RPMI7951 (cell line): ENCODE measurements around the gene FHOD1. TPM values are rescaled to one million over a fixed set of nuclear protein-coding genes. Genes with fewer than 3 reads are reported as not detected.
A peak's percentile ranks its signal among the peaks of the same experiment; 100 is the strongest.

Experiments
- DNase-seq: peaks from one replicate; pipeline ENCODE4 v3.0.0-alpha.2; 2012; ENCODE audit warnings: low read depth
- total RNA-seq: library from RNA; depleted of rRNA; stranded (reverse); fragments of >200 nt; shearing (Covaris generic); gene quantifications from 2 replicates; pipeline ENCODE4 v1.2.3, GENCODE V29; 2014

FHOD1 gene
- total RNA-seq, 1 experiment from 2014 or later, result 33.6 TPM

DNA sequence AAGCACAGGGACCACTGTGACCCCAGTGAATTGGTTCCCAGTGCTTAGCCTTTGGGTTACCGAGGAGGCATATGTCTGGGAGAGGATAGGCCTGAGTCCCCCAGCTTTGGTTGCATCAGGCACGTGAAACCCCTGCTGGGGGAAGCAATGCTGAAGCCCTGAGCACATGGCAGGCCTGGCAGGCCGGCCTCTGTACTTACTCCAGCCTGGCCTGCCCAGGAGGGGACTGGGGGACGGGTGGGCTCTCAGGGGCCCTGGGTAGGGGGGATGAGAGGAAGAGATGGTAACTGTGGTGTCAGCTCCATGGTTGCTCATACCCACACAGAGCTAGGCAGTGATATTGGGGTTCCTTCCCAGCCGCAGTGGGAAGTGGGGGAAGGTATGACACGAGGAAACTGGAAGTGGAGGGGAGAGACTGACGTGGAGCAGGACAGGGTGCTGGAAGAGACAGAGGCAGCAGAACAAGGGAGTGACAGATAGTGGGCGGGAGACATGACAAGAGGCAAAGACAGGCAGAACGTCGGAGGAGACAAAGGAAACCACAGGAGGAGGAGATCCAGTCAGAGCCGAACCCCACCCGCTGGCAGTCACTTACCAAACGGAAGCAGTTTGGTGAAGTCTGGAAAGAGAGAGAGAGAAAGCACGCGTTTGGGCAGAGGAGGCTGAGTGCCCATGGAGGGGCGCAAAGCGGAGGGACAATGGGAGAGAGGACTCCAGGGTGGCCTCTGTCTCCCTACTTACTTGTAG is 11.3 kb downstream of the FHOD1 start:
- no peak for DNase-seq

DNA sequence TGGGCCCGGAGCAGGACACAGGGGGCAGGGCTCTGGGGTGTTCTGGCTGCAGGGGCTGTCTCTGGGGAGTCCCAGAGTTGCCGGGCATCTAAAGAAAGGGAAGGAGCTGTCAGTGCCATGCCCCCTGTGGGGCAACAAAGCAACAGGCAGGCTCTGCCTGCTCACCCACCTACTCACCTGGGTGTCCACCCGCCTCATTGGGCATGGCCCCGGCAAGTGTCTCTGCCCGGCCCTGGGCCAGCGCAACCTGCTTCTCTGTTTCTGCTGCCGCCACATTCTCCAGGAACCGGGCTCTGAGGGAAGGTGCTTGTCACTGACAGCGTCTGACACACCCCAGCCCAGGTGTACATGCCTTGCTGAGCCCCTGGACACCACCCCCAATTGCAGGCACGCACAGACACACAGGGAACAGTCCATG is 13.1 kb downstream of the FHOD1 start:
- no peak for DNase-seq

DNA sequence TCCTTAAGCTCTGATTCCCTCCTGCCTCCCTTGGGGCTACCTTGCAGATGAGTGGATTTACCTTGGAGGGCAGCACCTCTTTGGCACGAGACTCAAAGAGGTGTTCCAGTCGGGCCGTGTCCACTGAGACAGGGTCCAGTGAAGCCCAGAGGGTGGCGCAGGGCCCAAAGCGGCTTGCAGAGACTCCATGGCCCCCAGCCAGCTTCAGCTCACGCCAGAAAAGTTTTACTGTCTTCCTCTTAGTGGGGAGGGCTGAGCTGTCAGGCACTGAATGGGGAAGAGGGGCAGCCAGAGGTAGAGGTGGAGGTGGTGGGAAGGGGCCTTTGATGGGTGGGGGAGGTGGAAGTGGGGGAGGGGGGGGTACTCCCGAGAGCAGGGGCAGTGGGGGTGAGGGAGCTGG is 13.7 kb downstream of the FHOD1 start:
- no peak for DNase-seq

DNA sequence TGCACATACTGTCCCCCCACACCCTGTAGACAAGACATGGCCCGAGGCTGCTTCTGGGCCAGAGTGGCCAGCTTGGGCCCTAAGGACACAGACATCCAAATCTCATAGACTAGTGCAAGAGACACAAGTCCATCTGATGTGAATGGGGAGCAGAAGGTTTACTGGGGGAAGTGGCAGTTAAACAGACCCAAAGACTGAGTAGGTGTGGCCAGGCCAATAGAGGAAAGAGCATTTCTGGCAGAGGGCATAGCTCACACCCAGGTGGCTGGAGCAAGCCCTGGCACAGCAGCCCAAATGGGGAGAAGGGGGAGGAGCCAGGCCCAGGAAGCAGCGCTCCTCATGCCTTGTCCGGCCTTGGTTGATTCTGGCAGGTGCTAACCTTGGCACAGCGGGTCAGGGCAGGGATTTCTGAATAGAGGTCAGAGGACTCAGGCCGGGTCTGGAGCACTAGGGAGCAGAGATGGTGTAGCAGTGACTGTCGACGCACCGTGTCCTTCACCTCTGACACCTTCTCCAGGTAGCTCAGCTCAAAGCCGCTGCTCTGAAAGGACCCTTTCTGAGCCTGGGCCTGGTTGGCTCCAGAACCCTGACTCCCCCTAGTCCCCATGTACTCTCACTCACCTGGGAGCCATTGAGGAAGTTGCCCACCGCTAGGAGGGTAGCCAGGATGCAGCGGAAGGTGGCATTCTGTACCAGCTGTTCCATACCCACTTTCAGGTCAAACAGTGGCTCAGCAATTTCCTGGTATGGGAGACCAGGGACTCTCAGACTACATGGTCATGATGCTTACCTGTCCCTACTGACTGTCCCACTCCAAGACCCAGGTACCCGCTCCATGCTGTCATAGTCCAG is 16.2 kb downstream of the FHOD1 start:
- DNase-seq, result no peak

DNA sequence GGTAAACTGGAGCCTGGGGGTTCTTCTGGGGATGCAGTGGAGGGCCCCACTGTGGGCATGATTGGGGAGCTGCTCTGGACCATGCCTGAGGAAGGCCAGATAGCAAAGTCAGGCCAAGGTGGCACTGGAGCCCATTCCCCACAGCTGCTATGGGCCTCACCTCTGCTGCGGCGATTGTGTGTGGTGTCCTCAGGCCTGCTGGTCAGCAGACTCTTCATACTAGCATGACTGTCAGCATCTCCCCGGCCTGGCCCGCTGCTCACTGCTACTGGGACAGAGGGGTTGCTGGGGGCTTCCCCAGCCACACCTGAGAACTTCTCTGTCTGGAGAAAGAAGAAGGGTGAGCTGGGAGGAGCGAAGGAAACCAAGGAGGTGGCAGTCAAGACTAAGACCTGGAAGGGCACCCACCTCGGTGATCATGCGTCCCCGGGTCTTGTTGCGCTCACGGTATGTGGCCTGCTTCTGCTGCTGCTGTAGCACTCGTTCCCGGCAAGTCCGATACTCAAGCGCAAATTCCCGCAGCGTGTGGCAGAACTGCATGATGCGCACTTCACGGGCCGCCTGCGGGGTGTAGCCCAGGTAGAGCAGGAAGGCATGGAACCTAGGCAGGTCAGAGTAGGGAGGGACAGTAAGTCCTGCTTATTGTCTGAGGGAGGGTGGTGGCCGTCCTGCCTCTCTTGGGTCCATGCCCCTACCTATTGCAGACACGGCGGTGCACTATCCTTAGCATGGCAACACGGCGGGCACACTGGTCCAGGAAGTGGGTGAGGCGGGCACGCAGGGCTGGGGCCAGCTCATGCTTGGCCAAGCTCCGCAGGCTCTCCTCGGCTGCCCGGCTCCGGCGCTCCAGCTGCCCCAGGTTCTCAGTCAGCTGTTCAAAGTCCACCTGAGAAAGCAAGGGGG is 17.1 kb downstream of the FHOD1 start:
- no peak for DNase-seq

DNA sequence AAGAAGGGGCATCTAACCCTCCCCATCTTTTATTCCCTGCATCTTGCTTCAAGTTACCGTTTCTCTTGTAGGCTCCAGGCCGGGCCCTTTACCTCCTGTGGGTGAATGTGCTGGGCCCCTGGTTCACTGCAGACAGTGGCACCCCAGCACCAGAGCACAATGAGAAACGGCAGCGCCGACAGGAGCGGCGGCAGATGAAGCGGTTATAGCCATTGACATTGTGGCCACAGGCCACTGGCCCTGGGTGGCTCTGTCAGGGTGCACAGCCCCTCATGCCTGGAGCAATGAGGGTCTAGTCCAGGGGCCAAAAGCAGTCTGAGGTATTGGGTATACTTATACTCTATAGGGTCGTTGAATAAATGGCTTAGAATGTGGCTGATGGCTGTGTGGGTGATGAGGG is 18.4 kb downstream of the FHOD1 start:
- DNase-seq, result no peak

DNA sequence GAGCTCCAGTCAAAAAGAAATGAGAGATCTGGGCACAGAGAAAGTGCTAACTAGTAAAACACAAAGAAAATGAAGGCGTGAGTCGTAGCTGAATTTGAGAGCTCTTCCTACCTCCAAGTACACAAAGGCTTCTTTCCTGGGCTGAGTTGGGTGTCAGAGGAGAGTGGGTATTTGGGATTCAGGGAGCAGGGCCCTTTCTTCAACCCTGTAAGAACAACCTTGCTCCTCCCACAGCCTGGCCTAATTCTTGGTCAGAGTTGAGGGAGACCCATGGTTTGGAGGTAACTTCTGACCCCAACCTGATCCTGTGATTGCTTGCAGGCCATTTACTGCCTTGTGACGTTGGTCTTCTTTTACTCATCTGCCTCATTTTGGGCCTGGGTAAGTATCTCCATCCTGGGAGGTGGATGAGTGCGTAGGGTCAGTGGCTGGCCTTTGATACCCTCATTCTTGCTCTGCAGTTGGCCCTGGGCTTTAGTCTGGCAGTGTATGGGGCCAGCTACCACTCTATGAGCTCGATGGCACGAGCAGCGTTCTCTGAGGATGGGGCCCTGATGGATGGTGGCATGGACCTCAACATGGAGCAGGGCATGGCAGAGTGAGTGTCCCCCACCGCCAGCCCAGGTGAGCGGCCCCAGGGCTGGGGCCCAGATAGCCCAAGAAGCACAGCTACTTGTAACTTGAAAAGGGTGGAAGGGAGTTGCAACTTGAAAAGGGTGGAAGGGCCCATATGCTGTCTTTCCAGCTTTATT is 19.1 kb downstream of the FHOD1 start:
- no peak for DNase-seq

DNA sequence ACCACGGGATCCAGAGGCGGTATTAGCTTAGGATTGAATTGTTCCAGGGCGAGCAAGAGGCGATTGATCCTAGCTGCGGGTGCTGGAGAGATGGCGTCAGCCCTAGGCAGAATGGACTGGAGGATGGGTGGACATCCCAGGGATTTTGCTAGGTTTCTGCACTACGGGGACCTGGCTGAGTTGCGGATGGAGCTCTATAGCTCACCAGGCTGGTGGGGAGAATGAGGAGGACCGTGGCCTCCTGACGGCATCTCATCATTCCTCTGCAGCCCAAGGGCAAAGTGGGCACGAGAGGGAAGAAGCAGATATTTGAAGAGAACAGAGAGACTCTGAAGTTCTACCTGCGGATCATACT is 19.7 kb downstream of the FHOD1 start:
- DNase-seq, result no peak

DNA sequence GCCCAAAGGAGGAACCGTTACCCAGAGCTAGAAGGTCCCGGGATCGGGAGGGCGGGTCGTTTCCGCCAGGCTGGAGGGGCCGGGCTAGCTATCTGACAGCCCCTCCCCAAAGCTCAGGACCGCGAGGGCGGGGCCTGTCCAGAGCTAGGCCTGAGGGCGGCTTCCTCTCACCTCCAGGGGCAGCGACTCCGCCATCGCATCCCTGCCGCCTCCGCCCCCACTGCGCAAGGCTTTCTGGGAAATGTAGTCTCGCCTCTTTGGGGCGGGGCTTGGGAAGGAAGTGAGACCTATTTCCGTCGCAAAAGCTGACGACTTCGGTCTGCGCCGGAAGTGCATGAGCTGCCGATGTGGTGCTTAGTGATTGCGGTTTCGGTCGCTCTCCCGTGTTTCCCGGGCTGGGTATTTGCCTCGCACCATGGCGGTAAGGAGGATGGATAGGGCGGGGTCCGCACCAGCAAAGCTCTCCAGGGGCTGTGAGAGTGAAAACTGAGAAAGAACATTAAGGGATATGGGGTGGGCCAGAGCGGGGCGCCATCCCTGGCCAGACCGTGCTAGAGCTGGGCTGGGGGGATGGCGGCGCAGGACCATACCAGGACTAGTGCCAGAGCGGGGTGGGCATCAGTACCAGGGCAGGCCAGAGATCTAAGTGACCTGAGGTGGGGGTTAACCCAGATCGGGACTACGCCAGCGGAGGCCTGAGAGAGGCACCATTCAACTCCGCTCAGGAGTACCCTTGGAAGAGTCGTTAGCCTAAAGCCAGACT is 20.3 kb downstream of the FHOD1 start, which contains the start of gene TMEM208:
TSS of gene TMEM208 (plus strand) at position 327 of the 763 bp plus-strand sequence. CDS start at position 416, 89 bp downstream.
- DNase-seq, result peak; percentile 99

DNA sequence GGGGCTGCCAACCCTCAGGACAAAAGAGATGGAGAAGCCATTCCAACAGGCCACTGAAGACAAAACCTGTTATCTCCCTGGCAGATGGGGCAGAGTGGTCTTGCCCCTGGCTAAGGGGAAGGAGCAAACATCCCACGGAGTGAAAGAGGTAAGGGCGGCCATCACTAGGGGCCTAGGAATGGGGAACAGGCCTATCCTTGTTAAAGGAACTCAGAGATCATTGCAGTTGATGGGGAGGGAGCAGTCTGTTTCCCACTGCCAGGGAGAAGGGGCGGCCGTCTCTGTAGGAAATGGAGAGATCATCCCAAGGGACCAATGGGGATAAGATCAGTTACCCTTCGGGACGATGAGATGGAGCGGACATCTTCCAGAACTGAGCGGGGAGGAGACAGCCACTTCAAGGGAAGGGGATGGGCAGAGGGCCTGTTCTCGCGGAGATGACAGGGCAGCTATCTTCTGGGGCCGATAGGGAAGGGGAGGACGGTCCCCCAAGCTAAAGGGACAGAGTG is 20.9 kb downstream of the FHOD1 start:
- DNase-seq, result no peak

DNA sequence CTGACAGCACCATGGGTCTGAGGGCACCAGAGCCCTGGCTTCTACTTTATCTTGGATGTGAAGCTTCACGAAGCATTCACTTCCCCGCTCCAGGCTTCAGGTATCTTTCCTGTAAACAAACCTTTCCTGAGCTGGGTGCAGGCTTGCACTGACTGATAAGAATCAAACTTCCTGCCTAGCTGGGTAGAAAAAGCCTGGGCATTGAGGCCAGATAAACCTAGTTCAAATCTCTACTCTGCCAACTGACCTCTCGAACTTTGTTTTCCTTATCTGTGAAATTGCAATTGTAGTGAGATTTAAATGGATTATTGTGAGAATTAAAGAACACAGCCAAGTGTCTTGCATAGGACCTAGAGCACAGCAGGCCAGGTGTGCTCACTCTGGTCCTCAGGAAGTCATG is 23.3 kb downstream of the FHOD1 start:
- DNase-seq, result no peak

DNA sequence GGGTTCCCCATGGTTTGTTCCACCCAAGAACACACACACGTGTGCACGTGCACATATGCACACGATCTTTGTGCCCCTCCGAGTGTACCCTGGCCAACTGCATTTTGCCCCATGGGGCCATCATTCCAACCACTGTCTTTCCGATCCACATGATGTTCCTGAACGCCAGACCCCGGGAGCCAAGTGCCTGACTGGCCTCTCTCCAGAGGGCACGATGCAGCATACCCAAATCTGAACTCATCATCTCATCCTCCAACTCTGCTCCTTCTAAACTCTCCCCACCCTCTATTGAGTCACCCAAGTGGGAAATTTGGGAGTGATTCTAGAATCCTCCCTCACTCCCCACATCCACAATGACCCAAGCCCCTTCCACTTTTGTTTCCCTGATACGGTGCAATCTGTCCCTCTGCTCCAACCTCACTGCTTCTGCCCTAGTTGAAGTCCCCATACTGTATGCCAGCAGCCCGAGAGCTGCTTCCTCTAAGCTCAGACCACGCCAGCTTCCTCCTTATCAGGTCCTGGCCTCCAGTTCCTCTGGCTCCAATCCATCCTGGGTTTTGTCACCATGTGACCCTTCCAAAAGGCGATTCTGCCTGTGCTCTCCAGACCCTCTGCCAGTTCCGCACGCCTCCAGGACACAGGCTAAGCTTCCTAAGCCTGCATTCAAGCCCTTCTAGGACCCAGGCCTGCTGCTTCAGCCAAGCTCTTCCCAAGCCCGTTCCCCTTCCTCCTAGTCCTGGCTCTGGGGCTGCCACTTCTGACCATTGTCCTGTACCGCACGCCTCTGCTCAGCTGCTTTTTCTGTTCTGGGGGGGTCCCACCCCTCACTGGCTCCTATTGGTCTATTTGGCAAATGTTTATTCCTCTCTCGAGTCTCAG is 30.4 kb downstream of the FHOD1 start:
- no peak for DNase-seq

DNA sequence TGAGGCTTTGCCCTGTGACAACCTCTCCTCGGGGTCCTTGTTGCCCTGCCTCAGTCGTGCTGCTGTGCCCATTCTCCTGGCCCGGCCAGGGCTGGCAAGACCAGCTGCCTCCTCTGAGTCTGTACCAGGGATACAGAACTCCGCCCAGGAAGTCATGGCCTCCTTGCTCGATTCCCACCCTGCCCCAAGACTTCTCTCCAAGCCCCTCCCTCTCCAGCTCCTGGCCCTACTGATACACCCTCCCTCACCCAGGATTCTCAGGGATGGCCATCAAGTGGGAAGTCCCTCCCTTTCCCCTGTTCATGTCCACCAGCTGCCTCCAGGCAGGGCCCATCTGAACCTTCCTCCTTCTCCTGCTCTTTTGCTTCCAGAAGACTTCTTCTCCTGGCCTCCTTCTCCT is 31.6 kb downstream of the FHOD1 start:
- DNase-seq, result no peak

DNA sequence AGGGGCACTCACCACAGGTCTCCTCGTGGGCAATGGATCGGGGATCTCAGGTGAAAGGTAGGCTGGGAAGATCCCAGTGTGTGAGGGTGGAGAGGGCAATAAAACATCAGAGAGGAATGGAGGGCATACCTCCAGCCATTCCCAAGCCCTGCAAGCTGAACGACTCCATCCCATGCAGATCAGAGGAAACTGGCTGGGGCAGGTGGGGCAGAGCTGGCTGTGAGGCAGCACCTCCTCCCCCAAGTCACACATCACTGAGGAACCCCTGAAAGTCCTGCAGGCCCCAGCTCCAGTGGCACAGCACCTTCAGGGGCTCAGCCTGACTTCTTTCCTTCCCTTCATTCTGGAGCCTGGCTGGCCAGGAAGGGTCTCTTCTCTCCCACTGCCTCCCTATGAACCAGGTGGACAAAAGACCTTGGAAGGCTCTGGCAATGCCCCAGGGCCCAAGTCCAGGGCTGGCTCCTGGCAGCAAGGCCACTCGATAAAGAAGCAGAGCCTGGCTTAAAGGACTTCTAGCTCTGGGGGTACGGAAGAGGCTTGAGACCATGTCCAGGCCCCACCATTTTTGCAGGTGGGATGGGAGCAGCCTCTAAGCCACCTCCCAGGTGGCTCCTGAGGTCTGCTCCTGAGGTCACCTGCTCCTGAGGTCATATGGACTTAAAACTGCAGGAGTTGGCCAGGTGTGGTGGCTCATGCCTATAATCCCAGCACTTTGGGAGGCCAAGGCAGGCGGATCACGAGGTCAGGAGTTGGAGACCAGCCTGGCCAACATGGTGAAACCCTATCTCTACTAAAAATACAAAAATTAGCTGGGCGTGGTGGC is 33.9 kb downstream of the FHOD1 start:
- DNase-seq, result no peak

DNA sequence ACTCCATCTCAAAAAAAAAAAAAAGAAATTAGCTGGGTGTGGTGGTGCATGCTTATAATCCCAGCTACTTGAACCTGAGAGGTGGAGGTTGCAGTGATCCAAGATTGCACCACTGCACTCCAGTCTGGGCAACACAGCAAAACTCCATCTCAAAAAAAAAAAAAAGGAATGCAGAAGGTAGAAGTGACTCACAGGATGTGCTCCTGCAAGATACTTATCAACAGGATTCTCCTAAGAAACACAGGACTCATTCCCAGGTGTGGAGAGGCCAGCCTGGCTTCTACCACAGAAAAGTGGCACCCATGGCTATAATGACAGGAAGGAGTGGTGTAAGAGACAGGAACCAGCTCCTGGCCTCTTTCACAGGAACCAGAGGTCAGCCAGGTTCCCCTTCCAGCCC is 34.5 kb downstream of the FHOD1 start:
- no peak for DNase-seq

DNA sequence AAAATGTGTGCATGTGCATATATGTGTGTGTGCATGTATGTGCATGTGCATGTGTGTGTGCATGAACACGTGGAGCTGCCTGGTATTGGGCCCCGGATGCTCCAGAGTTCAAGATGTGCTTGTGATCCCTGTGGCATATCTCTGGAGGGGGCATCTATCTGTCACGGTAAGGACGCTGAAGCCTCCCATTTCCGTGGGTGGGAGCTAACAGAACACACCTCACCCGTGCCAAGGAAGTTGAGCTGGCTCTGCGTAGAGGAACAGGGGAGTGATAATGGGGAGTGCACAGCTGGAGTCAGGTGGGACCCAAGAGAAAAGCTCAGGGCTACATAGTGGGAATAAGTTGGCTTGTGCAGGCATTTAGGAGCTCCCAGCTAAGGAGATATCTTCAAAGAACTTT is 35.6 kb downstream of the FHOD1 start:
- no peak for DNase-seq

DNA sequence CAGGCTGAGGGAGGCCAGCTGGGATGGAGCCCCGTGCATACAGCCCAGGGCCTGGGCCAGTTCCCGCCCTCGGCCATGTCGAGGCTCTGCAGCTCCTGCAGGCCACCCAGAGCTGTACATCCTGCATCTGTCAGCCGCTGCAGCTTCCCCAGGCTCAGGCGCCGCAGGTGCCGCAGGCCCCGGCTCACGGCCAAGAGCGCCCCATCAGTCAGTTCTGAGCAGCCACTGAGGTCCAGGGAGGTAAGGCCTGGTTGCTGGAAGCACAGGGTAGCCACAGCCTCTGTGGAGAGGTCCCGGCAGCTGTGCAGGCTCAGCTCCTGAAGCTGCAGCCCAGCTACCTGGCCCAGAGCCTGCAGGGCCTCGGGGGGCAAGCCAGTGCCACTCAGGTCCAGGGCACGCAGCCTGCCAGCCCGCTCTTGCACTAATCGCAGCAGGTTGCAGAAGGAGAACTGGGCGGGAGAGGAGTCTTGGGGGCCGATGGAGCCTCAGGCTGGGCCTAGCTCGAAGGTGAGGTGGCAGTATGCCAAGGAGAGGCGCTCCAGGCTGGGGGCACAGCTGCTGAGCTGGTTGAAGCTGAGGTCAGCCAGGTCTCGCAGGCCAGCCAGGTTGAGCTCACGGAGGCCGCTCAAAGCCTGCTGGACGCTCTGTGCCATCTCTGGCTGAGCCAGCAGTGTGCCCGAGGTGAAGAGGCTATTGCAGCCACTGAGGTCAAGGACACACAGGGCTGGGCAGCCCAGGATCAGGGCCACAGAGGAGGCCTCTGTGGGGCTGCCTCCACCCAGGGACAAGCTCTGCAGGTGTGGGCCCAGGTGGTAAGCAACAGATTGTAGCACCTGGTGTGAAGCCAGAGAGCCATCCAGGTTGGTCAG is 37.0 kb downstream of the FHOD1 start:
- no peak for DNase-seq
